Effector memory CD8-positive, alpha-beta T cell (primary cell): ENCODE data around the gene TMEM231.
"Not testable (repeated sequence)": the region's sequence is repeated elsewhere in the genome, so short reads cannot be mapped to it uniquely, and the experiment has no call there.

Source experiments
- ATAC-seq: fragments of 150-1000 bp; cut with Tn5 transposase; replicated peaks from 2 replicates; pipeline ENCODE4 v1.10.0; 2021; ENCODE audit warnings: mild to moderate bottlenecking, moderate library complexity
- DNase-seq, 3 experiments: peaks; one replicate each; pipeline ENCODE4 v3.0.0; 2021
- H3K27ac Mint-ChIP-seq, 2 donors: one replicate each; pipeline ENCODE4 v1.8.0; 2022; ENCODE audit warnings: mild to moderate bottlenecking in 2 of 2, mixed read lengths in 2 of 2, moderate library complexity in 2 of 2
- H3K27me3 Mint-ChIP-seq, 2 donors: one replicate each; pipeline ENCODE4 v1.8.0; 2022; ENCODE audit warnings: mixed read lengths in 2 of 2
- H3K36me3 Mint-ChIP-seq: one replicate; pipeline ENCODE4 v1.8.0; 2022; ENCODE audit warnings: mild to moderate bottlenecking, moderate library complexity, mixed read lengths; ENCODE audit not compliant: insufficient read depth
- H3K4me1 Mint-ChIP-seq, 2 donors: one replicate each; pipeline ENCODE4 v1.8.0; 2022; ENCODE audit warnings: low read depth in 2 of 2, mixed read lengths in 2 of 2
- H3K4me3 Mint-ChIP-seq, 2 donors: one replicate each; pipeline ENCODE4 v1.8.0; 2022; ENCODE audit warnings: mild to moderate bottlenecking in 2 of 2, mixed read lengths in 2 of 2, moderate library complexity in 2 of 2
- H3K9me3 Mint-ChIP-seq, 2 donors: one replicate each; pipeline ENCODE4 v1.8.0; 2022; ENCODE audit warnings: mixed read lengths in 2 of 2

Gene TMEM231

DNA sequence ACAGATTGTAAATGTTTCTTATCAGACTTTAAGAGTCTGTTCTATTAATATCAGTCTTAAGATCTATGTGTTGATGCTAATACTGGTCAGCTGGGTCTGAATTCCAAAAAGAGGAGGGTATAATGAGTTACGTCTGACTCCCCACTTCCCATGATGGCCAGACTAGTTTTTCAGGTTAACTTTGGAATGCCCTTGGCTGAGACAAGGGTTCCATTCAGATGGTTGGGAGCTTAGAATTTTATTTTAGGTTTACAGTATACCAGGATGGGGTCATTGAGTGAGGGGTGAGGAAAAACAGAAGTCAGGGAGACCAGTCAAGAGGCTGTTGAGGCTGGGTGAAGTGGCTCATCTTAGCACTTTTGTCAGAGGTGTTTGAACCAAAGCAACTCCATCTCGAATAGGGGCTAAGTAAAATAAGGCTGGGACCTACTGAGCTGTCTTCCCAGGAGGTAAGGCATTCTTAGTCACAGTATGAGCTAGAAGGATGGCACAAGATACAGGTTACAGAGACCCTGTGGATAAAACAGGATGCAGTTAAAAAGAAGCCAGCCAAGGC is 2.9 kb upstream of the TMEM231 start:
- Mint-ChIP-seq H3K27me3 (peaks cover 21 to 29% of the 10 kb centered on the region in 2 donors), H3K4me1 (peaks cover 4 to 8% of the 10 kb centered on the region in 2 donors), H3K4me3 (no peak overlapping the region), H3K9me3 (no peaks in the 10 kb centered on the region), H3K27ac (no peak overlapping the region), H3K36me3 (peaks cover 4% of the 10 kb centered on the region)
- DNase-seq (no peak), ATAC-seq (no peak)

DNA sequence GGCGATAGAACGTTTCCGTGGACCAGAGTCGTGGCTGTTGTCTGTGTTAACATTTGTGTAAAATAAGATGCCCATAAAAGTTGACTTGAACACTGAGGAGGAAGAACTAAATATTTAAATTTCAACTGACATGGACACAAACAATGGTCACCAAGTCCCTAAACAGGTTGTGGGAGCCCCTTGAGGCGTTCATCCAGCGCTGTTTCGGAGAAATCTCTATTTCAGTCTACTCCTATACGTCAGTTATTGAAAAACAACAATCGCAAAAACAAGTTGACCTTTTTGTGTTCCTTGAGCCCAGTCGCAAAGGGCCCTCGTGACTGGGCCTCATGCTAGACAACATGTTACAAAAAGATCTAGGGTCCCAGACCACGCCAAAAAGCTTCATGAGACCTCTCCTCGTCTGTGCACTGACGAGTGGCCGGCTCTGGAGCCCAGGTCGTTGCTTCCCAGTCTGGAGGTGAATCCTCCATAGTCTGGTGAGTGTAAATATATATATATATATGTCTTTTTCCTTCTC is 439 bp upstream of the TMEM231 start:
- Mint-ChIP-seq H3K9me3 (no peaks in the 10 kb centered on the region), H3K4me1 (peaks cover 4 to 8% of the 10 kb centered on the region in 2 donors), H3K27me3 (peaks cover 8 to 10% of the 10 kb centered on the region in 2 donors), H3K36me3 (peaks cover 4% of the 10 kb centered on the region), H3K27ac (peak overlapping the region; percentile 80 to 92), H3K4me3 (peak overlapping the region; percentile 86 to 88)
- ATAC-seq: no peak
- DNase-seq: no peak

DNA sequence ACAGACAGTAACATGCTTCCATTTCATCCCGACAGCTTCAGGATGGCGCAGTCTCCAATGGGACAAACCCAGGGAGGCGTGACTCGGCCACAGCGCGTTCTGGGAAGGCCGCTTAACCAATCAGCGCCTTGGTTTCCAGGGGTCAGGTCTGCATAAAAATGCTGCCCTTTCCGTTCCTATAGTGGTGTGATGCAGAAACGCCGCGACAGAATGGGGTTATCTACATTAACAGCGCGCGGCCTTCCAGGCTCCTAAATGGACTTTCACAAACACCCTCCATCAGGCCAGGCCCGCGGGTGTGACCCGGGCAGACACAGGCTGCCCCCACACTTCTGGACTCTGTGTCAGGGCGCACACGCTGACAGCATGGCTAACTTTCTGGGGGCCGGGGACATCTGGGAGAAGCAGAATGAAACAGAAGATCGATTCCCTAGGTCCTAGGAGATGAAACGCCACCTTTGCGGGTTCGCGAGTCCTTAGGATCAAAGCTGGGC is 792 bp downstream of the TMEM231 start:
- H3K27ac Mint-ChIP-seq: peak overlapping the region; percentile 80 to 92
- no peak for ATAC-seq

DNA sequence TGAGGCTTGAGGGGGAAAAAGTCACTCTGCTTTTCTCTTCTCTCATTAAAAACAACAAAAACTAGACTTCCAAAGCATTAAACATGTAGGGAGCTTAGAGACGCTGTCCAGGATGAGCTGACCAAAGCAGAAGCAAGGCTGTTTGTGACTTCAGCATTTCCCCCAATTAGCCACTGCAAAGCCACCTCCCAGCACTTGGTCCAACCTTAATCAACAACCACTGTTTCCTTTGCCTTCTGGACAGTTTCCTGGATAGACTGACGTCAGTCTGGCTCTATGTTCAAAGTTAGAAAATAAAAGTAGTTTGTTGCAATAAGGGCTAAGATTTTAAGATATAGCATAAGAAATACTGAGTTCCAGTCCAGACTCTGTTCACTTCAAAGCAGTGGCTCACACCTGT is 3.1 kb downstream of the TMEM231 start:
- Mint-ChIP-seq H3K4me1 (peaks cover 4 to 8% of the 10 kb centered on the region in 2 donors), H3K36me3 (peaks cover 4% of the 10 kb centered on the region), H3K27ac (no peak overlapping the region), H3K4me3 (no peak overlapping the region), H3K9me3 (no peaks in the 10 kb centered on the region), H3K27me3 (peaks cover 0 to 8% of the 10 kb centered on the region in 2 donors)
- no peak for DNase-seq
- no peak for ATAC-seq

More for the DNA sequence above, 792 bp downstream of the TMEM231 start:
- no peak for DNase-seq
- Mint-ChIP-seq H3K9me3 (no peaks in the 10 kb centered on the region), H3K36me3 (peaks cover 4% of the 10 kb centered on the region), H3K4me1 (peaks cover 4 to 8% of the 10 kb centered on the region in 2 donors), H3K27me3 (peaks cover 8% of the 10 kb centered on the region in 2 donors), H3K4me3 (peak overlapping the region; percentile 86 to 88)

DNA sequence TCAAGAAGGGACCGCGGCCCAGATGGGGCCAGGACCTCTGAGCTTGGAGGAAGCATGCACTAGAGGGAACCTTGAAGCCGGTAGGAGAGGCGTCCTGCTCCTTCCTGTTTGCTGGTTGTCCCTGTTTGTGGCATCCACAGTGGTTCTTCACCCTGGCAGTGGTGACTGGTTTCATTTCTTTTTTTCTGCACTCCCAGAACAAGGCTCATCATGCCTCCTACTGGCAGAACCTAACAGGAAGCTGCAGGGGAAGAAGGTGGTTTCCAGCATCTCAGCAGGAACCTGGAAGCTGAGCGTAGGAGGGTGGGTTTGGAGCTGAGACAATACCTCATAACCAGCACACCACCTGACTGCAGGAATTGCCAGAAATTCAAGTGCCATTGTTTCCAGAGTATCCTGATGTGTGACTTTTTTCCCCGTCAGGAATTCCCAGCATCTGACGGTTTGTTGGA is 5.8 kb downstream of the TMEM231 start:
- DNase-seq: no peak
- Mint-ChIP-seq H3K27me3 (peaks cover 0 to 8% of the 10 kb centered on the region in 2 donors), H3K9me3 (no peaks in the 10 kb centered on the region), H3K4me1 (peaks cover 0 to under 1% of the 10 kb centered on the region in 2 donors), H3K4me3 (no peak overlapping the region), H3K36me3 (peaks cover 2% of the 10 kb centered on the region), H3K27ac (no peak overlapping the region)
- ATAC-seq: peak; percentile 61

DNA sequence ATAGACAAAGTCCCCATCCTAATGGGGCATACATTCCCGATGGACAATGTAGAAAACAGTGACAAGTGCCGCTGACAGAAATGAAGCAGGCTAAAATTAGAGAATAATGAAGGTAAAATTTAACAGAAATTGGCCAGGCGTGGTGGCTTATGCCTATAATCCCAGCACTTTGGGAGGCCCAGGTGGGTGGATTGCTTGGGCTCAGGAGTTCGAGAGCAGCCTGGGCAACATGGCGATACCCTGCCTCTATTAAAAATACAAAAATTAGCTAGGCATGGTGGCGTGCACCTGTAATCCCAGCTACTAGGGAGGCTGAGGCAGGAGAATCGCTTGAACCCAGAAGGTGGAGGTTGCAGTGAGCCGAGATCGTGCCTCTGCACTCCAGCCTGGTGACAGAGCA is 7.6 kb downstream of the TMEM231 start:
- not testable (repeated sequence) for H3K27ac Mint-ChIP-seq, H3K27me3 Mint-ChIP-seq, DNase-seq, H3K4me3 Mint-ChIP-seq, H3K4me1 Mint-ChIP-seq, ATAC-seq, H3K36me3 Mint-ChIP-seq, H3K9me3 Mint-ChIP-seq

- DNase-seq (no peak), ATAC-seq (no peak)
- no peak overlapping the region for H3K4me3 Mint-ChIP-seq
- H3K36me3 Mint-ChIP-seq: peaks cover 2% of the 10 kb centered on the region
- H3K4me1 Mint-ChIP-seq: no peaks in the 10 kb centered on the region
- peaks cover 0 to 8% of the 10 kb centered on the region in 2 donors for H3K27me3 Mint-ChIP-seq
- no peaks in the 10 kb centered on the region for H3K9me3 Mint-ChIP-seq
- H3K27ac Mint-ChIP-seq: no peak overlapping the region
Measured at GRCh38 chr16:75546293-75546692, 9.8 kb downstream of the TMEM231 start.

DNA sequence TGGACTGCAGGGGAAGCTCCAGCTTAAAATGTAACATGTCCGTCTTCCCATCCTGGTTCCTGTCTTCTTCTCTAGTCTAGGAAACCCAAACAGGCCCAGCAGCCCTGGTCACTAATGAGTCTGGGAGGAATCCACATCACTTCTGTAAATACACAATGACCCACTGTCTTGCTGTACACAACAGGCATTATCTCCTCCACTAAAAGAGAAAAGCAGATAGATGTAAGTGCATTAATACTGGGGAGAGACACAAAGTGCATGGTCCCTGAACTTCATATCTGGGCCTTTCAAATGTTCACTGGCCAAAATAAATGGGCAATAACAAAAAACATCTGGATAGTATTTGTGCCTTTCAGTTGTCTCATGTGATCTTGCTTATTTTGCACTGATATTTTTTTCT is 10.2 kb downstream of the TMEM231 start:
- H3K4me3 Mint-ChIP-seq, H3K36me3 Mint-ChIP-seq, H3K9me3 Mint-ChIP-seq, DNase-seq, H3K27me3 Mint-ChIP-seq, ATAC-seq, H3K4me1 Mint-ChIP-seq, H3K27ac Mint-ChIP-seq: not testable (repeated sequence)

- H3K27me3 Mint-ChIP-seq, H3K36me3 Mint-ChIP-seq, H3K4me3 Mint-ChIP-seq, DNase-seq, ATAC-seq, H3K27ac Mint-ChIP-seq, H3K9me3 Mint-ChIP-seq, H3K4me1 Mint-ChIP-seq: not testable (repeated sequence)
Measured at GRCh38 chr16:75542462-75542861, 13.6 kb downstream of the TMEM231 start.

DNA sequence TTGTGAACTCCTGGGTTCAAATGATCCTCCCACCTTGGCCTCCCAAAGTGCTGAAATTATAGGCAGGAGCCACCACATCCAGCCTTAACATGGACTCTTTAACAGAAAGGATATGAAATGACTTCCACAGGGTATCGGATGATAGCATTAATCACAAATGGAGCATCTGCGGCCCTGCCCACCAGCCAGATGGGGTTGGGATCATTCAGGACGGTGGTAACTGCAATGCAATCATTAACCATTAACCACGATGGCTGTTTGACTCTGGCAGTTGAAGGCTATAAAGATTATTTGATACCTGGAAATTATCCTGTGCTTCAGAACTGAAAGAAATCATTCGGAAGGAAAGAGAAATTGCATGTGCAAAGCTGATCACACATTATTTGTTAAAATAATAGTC is 14.8 kb downstream of the TMEM231 start:
- H3K4me1 Mint-ChIP-seq: no peaks in the 10 kb centered on the region

DNA sequence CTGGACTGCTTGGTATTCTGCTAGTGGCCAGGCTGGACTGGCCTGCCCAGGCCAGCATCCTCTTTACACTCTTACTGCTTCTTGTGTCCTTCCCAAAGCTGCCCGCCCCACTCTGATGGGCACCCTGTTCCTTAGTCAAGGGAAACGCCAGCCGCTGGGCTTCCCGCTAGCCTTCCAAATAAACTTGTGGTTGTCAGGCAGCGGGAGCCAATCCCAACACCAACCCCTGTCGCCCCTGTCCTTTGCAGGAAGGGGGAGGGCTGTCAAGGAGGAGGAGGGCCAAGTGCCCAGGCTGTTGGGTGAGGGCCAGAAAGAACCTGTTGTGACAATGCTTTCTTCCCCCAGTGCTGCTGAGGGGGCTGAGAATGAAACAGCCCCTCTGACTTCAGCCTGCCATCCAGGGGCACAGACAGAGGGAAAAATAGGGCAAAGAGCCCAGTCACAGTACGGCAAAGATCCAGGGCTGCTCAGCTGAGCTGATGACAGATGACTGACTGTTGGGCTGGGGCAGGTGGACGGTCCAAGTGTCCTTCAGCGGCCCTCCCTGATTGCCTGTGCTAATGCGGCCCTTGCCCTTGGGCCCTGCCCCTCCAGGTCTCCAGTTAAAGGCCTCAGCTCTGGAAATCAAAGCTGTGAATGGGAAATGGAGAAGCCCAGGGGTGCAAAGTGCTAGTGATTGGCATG is 17.0 kb downstream of the TMEM231 start:
- H3K4me3 Mint-ChIP-seq, H3K27me3 Mint-ChIP-seq: not testable (repeated sequence)

More for the DNA sequence above, 14.8 kb downstream of the TMEM231 start:
- ATAC-seq (no peak), DNase-seq (no peak)
- no peaks in the 10 kb centered on the region for H3K36me3 Mint-ChIP-seq
- no peak overlapping the region for H3K27ac Mint-ChIP-seq
- no peaks in the 10 kb centered on the region for H3K27me3 Mint-ChIP-seq
- H3K4me3 Mint-ChIP-seq: no peak overlapping the region
- no peaks in the 10 kb centered on the region for H3K9me3 Mint-ChIP-seq

GRCh38 chr16:75537776-75538175 is 18.3 kb downstream of the TMEM231 start:
- DNase-seq: no peak
- no peak for ATAC-seq
- H3K4me3 Mint-ChIP-seq: no peak overlapping the region
- no peaks in the 10 kb centered on the region for H3K36me3 Mint-ChIP-seq
- H3K27me3 Mint-ChIP-seq: peaks cover 0 to 9% of the 10 kb centered on the region in 2 donors
- no peaks in the 10 kb centered on the region for H3K4me1 Mint-ChIP-seq
- no peak overlapping the region for H3K27ac Mint-ChIP-seq
- H3K9me3 Mint-ChIP-seq: no peaks in the 10 kb centered on the region

More for the DNA sequence above, 17.0 kb downstream of the TMEM231 start:
- not testable (repeated sequence) for H3K27ac Mint-ChIP-seq, H3K9me3 Mint-ChIP-seq, H3K4me1 Mint-ChIP-seq, ATAC-seq, DNase-seq, H3K36me3 Mint-ChIP-seq

GRCh38 chr16:75535901-75536300 is 20.2 kb downstream of the TMEM231 start, which contains the start of gene CHST5:
CHST5 (minus strand) TSS chr16:75536108; CDS start chr16:75530384, 5,724 bp downstream.
- DNase-seq: no peak
- Mint-ChIP-seq H3K27me3 (peaks cover 0 to 27% of the 10 kb centered on the region in 2 donors), H3K4me1 (no peaks in the 10 kb centered on the region), H3K4me3 (no peak within 1 kb of the TSS), H3K36me3 (no peaks in the 10 kb centered on the region), H3K9me3 (no peaks in the 10 kb centered on the region), H3K27ac (no peak within 1 kb of the TSS)
- ATAC-seq: no peak
